PC-3 (cell line): ENCODE measurements around the gene TENM4. TPM values are rescaled to one million over a fixed set of nuclear protein-coding genes. Genes with fewer than 3 reads are reported as not detected.
A peak's percentile ranks its signal among the peaks of the same experiment; 100 is the strongest.

Source experiments
- ATAC-seq: fragments of 200-7000 bp; cut with Tn5 transposase; 2 replicates; pipeline ENCODE4 v1.9.1; 2020; ENCODE audit warnings: mild to moderate bottlenecking, moderate library complexity
- BruUV-seq: library from RNA; stranded (reverse); fragments of 400-500 nt; replicated peaks from 2 replicates; lab custom pipeline; 2021; lab: Mats Ljungman, UMichigan
- CTCF ChIA-PET: fragments of 300-600 bp; sonication (Branson Sonifier 250); formaldehyde crosslinking; loops from one replicate; lab custom pipeline; 2022; ENCODE audit warnings: antibody characterized with exemption; lab: Charles Lee
- POLR2A ChIA-PET: fragments of 300-600 bp; sonication (Branson Sonifier 250); formaldehyde crosslinking; loops from one replicate; lab custom pipeline; 2022; ENCODE audit warnings: antibody characterized with exemption; ENCODE audit not compliant: unreplicated experiment; lab: Charles Lee
- DNase-seq: peaks from one replicate; pipeline ENCODE4 v3.0.0-alpha.2; 2015
- H2AFZ ChIP-seq: fragments of 300-600 bp; sonication (generic); 2 replicates; pipeline ENCODE4 v1.6.0; 2016; ENCODE audit warnings: antibody characterized with exemption, low read length
- H3F3A ChIP-seq: fragments of 300-600 bp; sonication (generic); one replicate; pipeline ENCODE4 v1.6.0; 2017; ENCODE audit warnings: antibody characterized with exemption, low read length, control low read depth, mild to moderate bottlenecking; ENCODE audit not compliant: unreplicated experiment
- H3K27ac ChIP-seq: fragments of 300-600 bp; sonication (generic); 2 replicates; pipeline ENCODE4 v1.5.1; 2016; ENCODE audit warnings: mild to moderate bottlenecking, low read length
- H3K27me3 ChIP-seq: fragments of 300-600 bp; sonication (generic); 2 replicates; pipeline ENCODE4 v1.6.1; 2016; ENCODE audit warnings: low read length, mixed read lengths
- H3K36me3 ChIP-seq: fragments of 300-600 bp; sonication (generic); 2 replicates; pipeline ENCODE4 v1.6.1; 2016; ENCODE audit warnings: low read depth, mixed run types, low read length, mixed read lengths
- H3K4me1 ChIP-seq: fragments of 300-600 bp; sonication (generic); 2 replicates; pipeline ENCODE4 v1.5.1; 2016; ENCODE audit warnings: low read length; ENCODE audit not compliant: insufficient read depth
- H3K4me2 ChIP-seq: fragments of 300-600 bp; sonication (generic); 2 replicates; pipeline ENCODE4 v1.6.0; 2016; ENCODE audit warnings: low read length
- H3K4me3 ChIP-seq: fragments of 300-600 bp; sonication (generic); 2 replicates; pipeline ENCODE4 v1.5.1; 2016; ENCODE audit warnings: mild to moderate bottlenecking, low read length, mixed read lengths
- H3K79me2 ChIP-seq: fragments of 300-600 bp; sonication (generic); 2 replicates; pipeline ENCODE4 v1.6.1; 2017; ENCODE audit warnings: low read length, mixed read lengths
- H3K9ac ChIP-seq: fragments of 300-600 bp; sonication (generic); 2 replicates; pipeline ENCODE4 v1.6.0; 2016; ENCODE audit warnings: mild to moderate bottlenecking, low read length
- H3K9me2 ChIP-seq: fragments of 300-600 bp; sonication (generic); replicated peaks from 2 replicates; pipeline ENCODE4 v1.6.1; 2016; ENCODE audit warnings: mixed run types, low read length, mixed read lengths
- H3K9me3 ChIP-seq: fragments of 300-600 bp; sonication (generic); 2 replicates; pipeline ENCODE4 v1.6.1; 2016; ENCODE audit warnings: low read length, mixed read lengths
- H4K20me1 ChIP-seq: fragments of 300-600 bp; sonication (generic); 2 replicates; pipeline ENCODE4 v1.6.1; 2016; ENCODE audit warnings: low read length, mixed read lengths
- CTCF ChIP-seq: fragments of 300-600 bp; sonication (generic); conservative IDR thresholded peaks from 2 replicates; pipeline ENCODE4 v1.5.1; 2017; ENCODE audit warnings: antibody characterized with exemption, low read depth, mild to moderate bottlenecking, low read length
- EZH2 ChIP-seq: fragments of 300-600 bp; sonication (generic); IDR thresholded peaks from one replicate; pipeline ENCODE4 v1.6.1; 2017; ENCODE audit warnings: antibody characterized with exemption, mild to moderate bottlenecking, low read length; ENCODE audit not compliant: unreplicated experiment
- EZH2phosphoT487 ChIP-seq: fragments of 300-600 bp; sonication (generic); IDR thresholded peaks from 2 replicates; pipeline ENCODE4 v1.6.1; 2018; ENCODE audit warnings: mild to moderate bottlenecking, antibody characterized with exemption, low read length, borderline replicate concordance
- intact Hi-C: fragments of 100-400 bp; cut with micrococcal nuclease; formaldehyde crosslinking; loops from 2 replicates; pipeline ENCODE4 v1.9.0; 2023
- total RNA-seq: library from RNA; depleted of rRNA; stranded (reverse); fragments of >200 nt; gene quantifications from 2 replicates; pipeline ENCODE4 v1.2.3, GENCODE V29; 2014

The TENM4 gene
- total RNA-seq, 1 experiment from 2014 or later, result 19.7 TPM

GRCh38 chr11:78708388-78708787, 732.4 kb downstream of the TENM4 start:
- H3K4me3 ChIP-seq, result no peak overlapping the region
- TF ChIP-seq EZH2 (no peak), CTCF (no peak)
- H3K36me3 ChIP-seq, result no peaks in the 10 kb centered on the region
- no TSS peak for BruUV-seq
- H3K9ac ChIP-seq, result no peak overlapping the region
- H3K4me2 ChIP-seq, result no peak overlapping the region
- H3F3A ChIP-seq, result no peaks in the 10 kb centered on the region
- ChIA-PET POLR2A (no interaction called here), CTCF (no interaction called here)
- H3K27me3 ChIP-seq, result no peaks in the 10 kb centered on the region
- no peak overlapping the region for H3K27ac ChIP-seq
- ATAC-seq (peak; percentile 63), DNase-seq (peak; percentile 83)
- no peaks in the 10 kb centered on the region for H3K79me2 ChIP-seq
- H3K9me2 ChIP-seq, result no peaks in the 10 kb centered on the region
- H2AFZ ChIP-seq, result no peak overlapping the region
- peaks cover 9% of the 10 kb centered on the region for H3K4me1 ChIP-seq
- no peaks in the 10 kb centered on the region for H4K20me1 ChIP-seq
- intact Hi-C loops, result no loop called here
- no peaks in the 10 kb centered on the region for H3K9me3 ChIP-seq

- CTCF ChIA-PET, result no interaction called here
- intact Hi-C loops, result no loop called here
- no peak for DNase-seq
- Histone ChIP-seq H3K4me1 (peaks cover 9% of the 10 kb centered on the region), H3K9me3 (no peaks in the 10 kb centered on the region), H4K20me1 (no peaks in the 10 kb centered on the region), H3F3A (no peaks in the 10 kb centered on the region), H3K79me2 (no peaks in the 10 kb centered on the region), H3K36me3 (no peaks in the 10 kb centered on the region), H2AFZ (no peak overlapping the region), H3K27ac (no peak overlapping the region), H3K4me3 (no peak overlapping the region), H3K9ac (no peak overlapping the region), H3K27me3 (no peaks in the 10 kb centered on the region), H3K4me2 (no peak overlapping the region), H3K9me2 (no peaks in the 10 kb centered on the region)
- POLR2A ChIA-PET, result no interaction called here
- ATAC-seq, result no peak
- BruUV-seq, result no TSS peak
- TF ChIP-seq CTCF (no peak), EZH2 (no peak), EZH2phosphoT487 (no peak)
These were observed 734.3 kb downstream of the TENM4 start for GRCh38 chr11:78706551-78706950.

- TF ChIP-seq CTCF (no peak), EZH2 (no peak), EZH2phosphoT487 (no peak)
- CTCF ChIA-PET, result no interaction called here
- no peaks in the 10 kb centered on the region for H3K27me3 ChIP-seq
These were observed 736.0 kb downstream of the TENM4 start for GRCh38 chr11:78704811-78705210.

More at GRCh38 chr11:78704811-78705210, 736.0 kb downstream of the TENM4 start:
- Histone ChIP-seq H3K9me2 (no peaks in the 10 kb centered on the region), H3F3A (no peaks in the 10 kb centered on the region), H3K27ac (no peak overlapping the region), H3K4me2 (no peak overlapping the region), H3K36me3 (no peaks in the 10 kb centered on the region), H3K79me2 (no peaks in the 10 kb centered on the region), H3K9ac (no peak overlapping the region), H3K4me3 (no peak overlapping the region), H4K20me1 (no peaks in the 10 kb centered on the region), H3K9me3 (no peaks in the 10 kb centered on the region), H2AFZ (no peak overlapping the region), H3K4me1 (peaks cover 9% of the 10 kb centered on the region)
- BruUV-seq, result no TSS peak
- POLR2A ChIA-PET, result no interaction called here
- DNase-seq (no peak), ATAC-seq (no peak)
- intact Hi-C loops, result no loop called here
